GM23338 (cell line): Measurements from ENCODE around the gene PHLDB2.

Experiments
- CREB1 ChIP-seq: fragments of 250-450 bp; sonication (Bioruptor Pico); IDR thresholded peaks from 2 replicates; pipeline ENCODE4 v1.5.0; 2020; ENCODE audit warnings: low read depth, mild to moderate bottlenecking, moderate library complexity
- EZH2 ChIP-seq: fragments of 200-600 bp; sonication (generic); IDR thresholded peaks from one replicate; pipeline ENCODE4 v1.8.0; 2017; ENCODE audit warnings: antibody characterized with exemption, mild to moderate bottlenecking, low read depth; ENCODE audit not compliant: unreplicated experiment
- EZH2phosphoT487 ChIP-seq: fragments of 200-600 bp; sonication (generic); IDR thresholded peaks from one replicate; pipeline ENCODE4 v1.8.1; 2018; ENCODE audit warnings: antibody characterized with exemption; ENCODE audit not compliant: unreplicated experiment
- POLR2AphosphoS5 ChIP-seq: IDR thresholded peaks from 2 replicates; pipeline ENCODE4 v1.6.1; 2016; ENCODE audit warnings: antibody characterized with exemption, low read depth
- STAT1 ChIP-seq: IDR thresholded peaks from one replicate; pipeline ENCODE4 v1.6.1; 2016; ENCODE audit warnings: antibody characterized with exemption; ENCODE audit not compliant: unreplicated experiment
- ZNF114 ChIP-seq: fragments of 250-450 bp; sonication (Bioruptor Pico); IDR thresholded peaks from 2 replicates; pipeline ENCODE4 v1.5.0; 2020; ENCODE audit warnings: mild to moderate bottlenecking, moderate library complexity
- TF ChIP-seq, protein P1 (sequence below), 2 experiments: fragments of 200-600 bp in 1 of 2; sonication (generic) in 1 of 2; conservative IDR thresholded peaks; 2 replicates each; pipeline versions ENCODE4 v1.5.1 to v1.6.1; 2016 to 2017; ENCODE audit warnings: antibody characterized with exemption in 2 of 2, low read depth in 2 of 2, mild to moderate bottlenecking in 2 of 2, moderate library complexity in 1 of 2
- TF ChIP-seq, protein P2 (sequence below): IDR thresholded peaks from one replicate; pipeline ENCODE4 v1.6.1; 2018; ENCODE audit warnings: antibody characterized with exemption; ENCODE audit not compliant: unreplicated experiment
- TF ChIP-seq, protein P3 (sequence below): IDR thresholded peaks from 2 replicates; pipeline ENCODE4 v1.6.1; 2016; ENCODE audit warnings: antibody characterized with exemption
- TF ChIP-seq, protein P4 (sequence below): fragments of 250-450 bp; sonication (Bioruptor Pico); IDR thresholded peaks from 2 replicates; pipeline ENCODE4 v1.5.0; 2020; ENCODE audit warnings: mild to moderate bottlenecking, moderate library complexity

DNA sequence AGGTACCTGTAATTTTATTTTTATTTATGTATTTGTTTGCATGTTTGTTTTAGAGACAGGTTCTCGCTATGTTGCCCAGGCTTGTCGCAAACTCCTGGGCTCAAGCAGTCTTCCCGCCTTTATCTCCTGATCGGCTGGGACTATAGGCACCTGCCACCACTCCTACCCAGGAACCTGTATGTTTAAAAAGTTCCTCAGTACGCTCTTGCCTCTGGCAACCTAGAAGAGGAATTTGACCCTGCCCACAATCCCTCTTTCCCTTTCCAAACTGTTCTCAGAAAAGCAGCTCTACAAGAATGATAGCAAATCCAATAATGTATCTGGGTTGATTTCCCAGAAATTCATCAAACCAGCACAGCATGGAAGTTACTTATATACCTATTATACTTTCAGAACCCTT, 20.9 kb upstream of the PHLDB2 start:
- TF ChIP-seq, protein P1, sequence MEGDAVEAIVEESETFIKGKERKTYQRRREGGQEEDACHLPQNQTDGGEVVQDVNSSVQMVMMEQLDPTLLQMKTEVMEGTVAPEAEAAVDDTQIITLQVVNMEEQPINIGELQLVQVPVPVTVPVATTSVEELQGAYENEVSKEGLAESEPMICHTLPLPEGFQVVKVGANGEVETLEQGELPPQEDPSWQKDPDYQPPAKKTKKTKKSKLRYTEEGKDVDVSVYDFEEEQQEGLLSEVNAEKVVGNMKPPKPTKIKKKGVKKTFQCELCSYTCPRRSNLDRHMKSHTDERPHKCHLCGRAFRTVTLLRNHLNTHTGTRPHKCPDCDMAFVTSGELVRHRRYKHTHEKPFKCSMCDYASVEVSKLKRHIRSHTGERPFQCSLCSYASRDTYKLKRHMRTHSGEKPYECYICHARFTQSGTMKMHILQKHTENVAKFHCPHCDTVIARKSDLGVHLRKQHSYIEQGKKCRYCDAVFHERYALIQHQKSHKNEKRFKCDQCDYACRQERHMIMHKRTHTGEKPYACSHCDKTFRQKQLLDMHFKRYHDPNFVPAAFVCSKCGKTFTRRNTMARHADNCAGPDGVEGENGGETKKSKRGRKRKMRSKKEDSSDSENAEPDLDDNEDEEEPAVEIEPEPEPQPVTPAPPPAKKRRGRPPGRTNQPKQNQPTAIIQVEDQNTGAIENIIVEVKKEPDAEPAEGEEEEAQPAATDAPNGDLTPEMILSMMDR (conservative IDR thresholded peaks at IDR 0.05; ENCODE audit: low read depth in 2 of 2): no peak
- TF ChIP-seq CREB1 (no peak), EZH2 (no peak), ZNF114 (no peak), EZH2phosphoT487 (no peak), POLR2AphosphoS5 (no peak), STAT1 (no peak)
- TF ChIP-seq, protein P2, sequence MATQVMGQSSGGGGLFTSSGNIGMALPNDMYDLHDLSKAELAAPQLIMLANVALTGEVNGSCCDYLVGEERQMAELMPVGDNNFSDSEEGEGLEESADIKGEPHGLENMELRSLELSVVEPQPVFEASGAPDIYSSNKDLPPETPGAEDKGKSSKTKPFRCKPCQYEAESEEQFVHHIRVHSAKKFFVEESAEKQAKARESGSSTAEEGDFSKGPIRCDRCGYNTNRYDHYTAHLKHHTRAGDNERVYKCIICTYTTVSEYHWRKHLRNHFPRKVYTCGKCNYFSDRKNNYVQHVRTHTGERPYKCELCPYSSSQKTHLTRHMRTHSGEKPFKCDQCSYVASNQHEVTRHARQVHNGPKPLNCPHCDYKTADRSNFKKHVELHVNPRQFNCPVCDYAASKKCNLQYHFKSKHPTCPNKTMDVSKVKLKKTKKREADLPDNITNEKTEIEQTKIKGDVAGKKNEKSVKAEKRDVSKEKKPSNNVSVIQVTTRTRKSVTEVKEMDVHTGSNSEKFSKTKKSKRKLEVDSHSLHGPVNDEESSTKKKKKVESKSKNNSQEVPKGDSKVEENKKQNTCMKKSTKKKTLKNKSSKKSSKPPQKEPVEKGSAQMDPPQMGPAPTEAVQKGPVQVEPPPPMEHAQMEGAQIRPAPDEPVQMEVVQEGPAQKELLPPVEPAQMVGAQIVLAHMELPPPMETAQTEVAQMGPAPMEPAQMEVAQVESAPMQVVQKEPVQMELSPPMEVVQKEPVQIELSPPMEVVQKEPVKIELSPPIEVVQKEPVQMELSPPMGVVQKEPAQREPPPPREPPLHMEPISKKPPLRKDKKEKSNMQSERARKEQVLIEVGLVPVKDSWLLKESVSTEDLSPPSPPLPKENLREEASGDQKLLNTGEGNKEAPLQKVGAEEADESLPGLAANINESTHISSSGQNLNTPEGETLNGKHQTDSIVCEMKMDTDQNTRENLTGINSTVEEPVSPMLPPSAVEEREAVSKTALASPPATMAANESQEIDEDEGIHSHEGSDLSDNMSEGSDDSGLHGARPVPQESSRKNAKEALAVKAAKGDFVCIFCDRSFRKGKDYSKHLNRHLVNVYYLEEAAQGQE: no peak
- TF ChIP-seq, protein P3, sequence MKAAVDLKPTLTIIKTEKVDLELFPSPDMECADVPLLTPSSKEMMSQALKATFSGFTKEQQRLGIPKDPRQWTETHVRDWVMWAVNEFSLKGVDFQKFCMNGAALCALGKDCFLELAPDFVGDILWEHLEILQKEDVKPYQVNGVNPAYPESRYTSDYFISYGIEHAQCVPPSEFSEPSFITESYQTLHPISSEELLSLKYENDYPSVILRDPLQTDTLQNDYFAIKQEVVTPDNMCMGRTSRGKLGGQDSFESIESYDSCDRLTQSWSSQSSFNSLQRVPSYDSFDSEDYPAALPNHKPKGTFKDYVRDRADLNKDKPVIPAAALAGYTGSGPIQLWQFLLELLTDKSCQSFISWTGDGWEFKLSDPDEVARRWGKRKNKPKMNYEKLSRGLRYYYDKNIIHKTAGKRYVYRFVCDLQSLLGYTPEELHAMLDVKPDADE: no peak
- TF ChIP-seq, protein P4, sequence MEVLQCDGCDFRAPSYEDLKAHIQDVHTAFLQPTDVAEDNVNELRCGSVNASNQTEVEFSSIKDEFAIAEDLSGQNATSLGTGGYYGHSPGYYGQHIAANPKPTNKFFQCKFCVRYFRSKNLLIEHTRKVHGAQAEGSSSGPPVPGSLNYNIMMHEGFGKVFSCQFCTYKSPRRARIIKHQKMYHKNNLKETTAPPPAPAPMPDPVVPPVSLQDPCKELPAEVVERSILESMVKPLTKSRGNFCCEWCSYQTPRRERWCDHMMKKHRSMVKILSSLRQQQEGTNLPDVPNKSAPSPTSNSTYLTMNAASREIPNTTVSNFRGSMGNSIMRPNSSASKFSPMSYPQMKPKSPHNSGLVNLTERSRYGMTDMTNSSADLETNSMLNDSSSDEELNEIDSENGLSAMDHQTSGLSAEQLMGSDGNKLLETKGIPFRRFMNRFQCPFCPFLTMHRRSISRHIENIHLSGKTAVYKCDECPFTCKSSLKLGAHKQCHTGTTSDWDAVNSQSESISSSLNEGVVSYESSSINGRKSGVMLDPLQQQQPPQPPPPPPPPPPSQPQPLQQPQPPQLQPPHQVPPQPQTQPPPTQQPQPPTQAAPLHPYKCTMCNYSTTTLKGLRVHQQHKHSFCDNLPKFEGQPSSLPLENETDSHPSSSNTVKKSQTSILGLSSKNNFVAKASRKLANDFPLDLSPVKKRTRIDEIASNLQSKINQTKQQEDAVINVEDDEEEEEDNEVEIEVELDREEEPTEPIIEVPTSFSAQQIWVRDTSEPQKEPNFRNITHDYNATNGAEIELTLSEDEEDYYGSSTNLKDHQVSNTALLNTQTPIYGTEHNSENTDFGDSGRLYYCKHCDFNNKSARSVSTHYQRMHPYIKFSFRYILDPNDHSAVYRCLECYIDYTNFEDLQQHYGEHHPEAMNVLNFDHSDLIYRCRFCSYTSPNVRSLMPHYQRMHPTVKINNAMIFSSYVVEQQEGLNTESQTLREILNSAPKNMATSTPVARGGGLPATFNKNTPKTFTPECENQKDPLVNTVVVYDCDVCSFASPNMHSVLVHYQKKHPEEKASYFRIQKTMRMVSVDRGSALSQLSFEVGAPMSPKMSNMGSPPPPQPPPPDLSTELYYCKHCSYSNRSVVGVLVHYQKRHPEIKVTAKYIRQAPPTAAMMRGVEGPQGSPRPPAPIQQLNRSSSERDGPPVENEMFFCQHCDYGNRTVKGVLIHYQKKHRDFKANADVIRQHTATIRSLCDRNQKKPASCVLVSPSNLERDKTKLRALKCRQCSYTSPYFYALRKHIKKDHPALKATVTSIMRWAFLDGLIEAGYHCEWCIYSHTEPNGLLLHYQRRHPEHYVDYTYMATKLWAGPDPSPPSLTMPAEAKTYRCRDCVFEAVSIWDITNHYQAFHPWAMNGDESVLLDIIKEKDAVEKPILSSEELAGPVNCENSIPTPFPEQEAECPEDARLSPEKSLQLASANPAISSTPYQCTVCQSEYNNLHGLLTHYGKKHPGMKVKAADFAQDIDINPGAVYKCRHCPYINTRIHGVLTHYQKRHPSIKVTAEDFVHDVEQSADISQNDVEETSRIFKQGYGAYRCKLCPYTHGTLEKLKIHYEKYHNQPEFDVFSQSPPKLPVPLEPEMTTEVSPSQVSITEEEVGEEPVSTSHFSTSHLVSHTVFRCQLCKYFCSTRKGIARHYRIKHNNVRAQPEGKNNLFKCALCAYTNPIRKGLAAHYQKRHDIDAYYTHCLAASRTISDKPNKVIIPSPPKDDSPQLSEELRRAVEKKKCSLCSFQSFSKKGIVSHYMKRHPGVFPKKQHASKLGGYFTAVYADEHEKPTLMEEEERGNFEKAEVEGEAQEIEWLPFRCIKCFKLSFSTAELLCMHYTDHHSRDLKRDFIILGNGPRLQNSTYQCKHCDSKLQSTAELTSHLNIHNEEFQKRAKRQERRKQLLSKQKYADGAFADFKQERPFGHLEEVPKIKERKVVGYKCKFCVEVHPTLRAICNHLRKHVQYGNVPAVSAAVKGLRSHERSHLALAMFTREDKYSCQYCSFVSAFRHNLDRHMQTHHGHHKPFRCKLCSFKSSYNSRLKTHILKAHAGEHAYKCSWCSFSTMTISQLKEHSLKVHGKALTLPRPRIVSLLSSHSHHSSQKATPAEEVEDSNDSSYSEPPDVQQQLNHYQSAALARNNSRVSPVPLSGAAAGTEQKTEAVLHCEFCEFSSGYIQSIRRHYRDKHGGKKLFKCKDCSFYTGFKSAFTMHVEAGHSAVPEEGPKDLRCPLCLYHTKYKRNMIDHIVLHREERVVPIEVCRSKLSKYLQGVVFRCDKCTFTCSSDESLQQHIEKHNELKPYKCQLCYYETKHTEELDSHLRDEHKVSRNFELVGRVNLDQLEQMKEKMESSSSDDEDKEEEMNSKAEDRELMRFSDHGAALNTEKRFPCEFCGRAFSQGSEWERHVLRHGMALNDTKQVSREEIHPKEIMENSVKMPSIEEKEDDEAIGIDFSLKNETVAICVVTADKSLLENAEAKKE: no peak
